K562 (cell line): Measurements from ENCODE around the gene MRPS26. TPM values are rescaled to one million over a fixed set of nuclear protein-coding genes. Genes with fewer than 3 reads are reported as not detected.
"Not testable (repeated sequence)": the region's sequence is repeated elsewhere in the genome, so short reads cannot be mapped to it uniquely, and the experiment has no call there.

ENCODE experiments used
- ATAC-seq: fragments of 200-7000 bp; cut with Tn5 transposase; 3 replicates; pipeline ENCODE4 v1.9.1; 2020; ENCODE audit warnings: moderate library complexity
- BruUV-seq: library from RNA; stranded (reverse); fragments of 400-500 nt; replicated peaks from 2 replicates; lab custom pipeline; 2021; lab: Mats Ljungman, UMichigan
- CTCF ChIA-PET: fragments of 300-600 bp; formaldehyde crosslinking; extraction: SDS; loops from one replicate; lab custom pipeline; 2021; ENCODE audit warnings: low intra/inter-chr PET ratio; lab: Yijun Ruan, JAX
- POLR2A ChIA-PET: fragments of 300-600, 350-650 bp; sonication (Branson Sonifier 250); formaldehyde crosslinking; extraction: SDS; loops from one replicate; lab custom pipeline; 2021; ENCODE audit warnings: antibody characterized with exemption, inconsistent platforms; lab: Yijun Ruan, JAX
- DNase-seq, 4 experiments: peaks; one replicate each; pipeline versions ENCODE4 v3.0.0 to v3.0.0-alpha.2; 2011 to 2018; ENCODE audit warnings: low spot score in 3 of 4, mixed read lengths in 3 of 4; ENCODE audit errors: extremely low read depth in 1 of 4
- FAIRE-seq: peaks from 2 replicates; lab custom pipeline; 2011; peaks lifted over from hg19 to GRCh38; lab: Jason Lieb, UNC
- H2AFZ ChIP-seq: 2 replicates; pipeline ENCODE4 v1.6.0; 2011; ENCODE audit warnings: low read depth, low read length, control low read depth, inconsistent platforms
- H3K27ac ChIP-seq: fragments of 200-600 bp; 3 replicates; pipeline ENCODE4 v1.8.0; 2011; ENCODE audit warnings: low read depth, mild to moderate bottlenecking, control low read depth, inconsistent platforms, low read length, moderate library complexity, mixed read lengths; ENCODE audit errors: extremely low read depth
- H3K27me3 ChIP-seq, 2 experiments: fragments of 300-600 bp in 1 of 2; 2 replicates in 1 of 2; 3 replicates in 1 of 2; pipeline versions ENCODE4 v1.6.0 to v1.8.0; 2011; ENCODE audit warnings: inconsistent platforms in 2 of 2, low read length in 2 of 2, mild to moderate bottlenecking in 1 of 2, mixed read lengths in 1 of 2, moderate library complexity in 1 of 2; ENCODE audit not compliant: control insufficient read depth in 2 of 2, insufficient read depth in 2 of 2
- H3K36me3 ChIP-seq: fragments of 300-600 bp; 3 replicates; pipeline ENCODE4 v1.8.0; 2011; ENCODE audit warnings: mild to moderate bottlenecking, low read length, inconsistent platforms; ENCODE audit not compliant: control insufficient read depth, insufficient read depth
- H3K4me1 ChIP-seq, 2 experiments: fragments of 200-600 bp in 1 of 2; replicated peaks in 1 of 2; 2 replicates in 1 of 2; 3 replicates in 1 of 2; pipeline versions ENCODE4 v1.5.1 to v1.8.0; 2011; ENCODE audit warnings: inconsistent platforms in 2 of 2, low read length in 2 of 2, mild to moderate bottlenecking in 1 of 2, mixed read lengths in 1 of 2, moderate library complexity in 1 of 2; ENCODE audit not compliant: control insufficient read depth in 2 of 2, insufficient read depth in 2 of 2
- H3K4me2 ChIP-seq: 2 replicates; pipeline ENCODE4 v1.6.1; 2011; ENCODE audit warnings: low read length, control low read depth, inconsistent platforms, mixed read lengths; ENCODE audit not compliant: insufficient read depth
- H3K4me3 ChIP-seq: fragments of 200-600 bp; sonication (generic), shearing (Covaris generic); 2 replicates; pipeline ENCODE4 v1.5.1; 2016; ENCODE audit warnings: control low read depth, inconsistent platforms
- H3K79me2 ChIP-seq: fragments of 200-600 bp; 3 replicates; pipeline ENCODE4 v1.8.0; 2011; ENCODE audit warnings: low read length, inconsistent platforms; ENCODE audit not compliant: control insufficient read depth, insufficient read depth
- H3K9ac ChIP-seq, 2 experiments: 2 replicates each; pipeline versions ENCODE4 v1.6.0 to v1.6.1; 2011; ENCODE audit warnings: low read depth in 2 of 2, low read length in 2 of 2, control low read depth in 1 of 2, inconsistent platforms in 1 of 2, mild to moderate bottlenecking in 1 of 2, mixed read lengths in 1 of 2; ENCODE audit not compliant: insufficient read depth in 1 of 2
- H3K9me1 ChIP-seq: one replicate; pipeline ENCODE4 v1.6.0; 2011; ENCODE audit warnings: inconsistent platforms, mild to moderate bottlenecking, low read length, moderate library complexity; ENCODE audit not compliant: control insufficient read depth, insufficient read depth
- H3K9me3 ChIP-seq: replicated peaks from 2 replicates; pipeline ENCODE4 v1.5.1; 2011; ENCODE audit warnings: low read depth, low read length, inconsistent platforms; ENCODE audit not compliant: control insufficient read depth, insufficient read depth
- H4K20me1 ChIP-seq: replicated peaks from 2 replicates; pipeline ENCODE4 v1.6.1; 2011; ENCODE audit warnings: low read length, inconsistent platforms, mixed read lengths; ENCODE audit not compliant: control insufficient read depth, insufficient read depth
- ATF3 ChIP-seq, 2 experiments: fragments of 450-650 bp in 1 of 2; sonication (generic) in 1 of 2; formaldehyde crosslinking in 1 of 2; IDR thresholded peaks in 1 of 2; conservative IDR thresholded peaks in 1 of 2; 2 replicates each; pipeline versions ENCODE4 v1.6.1 to v1.8.1; 2016 to 2023; ENCODE audit warnings: mild to moderate bottlenecking in 2 of 2, moderate library complexity in 2 of 2, inconsistent platforms in 1 of 2, missing genetic modification reagents in 1 of 2
- CEBPG ChIP-seq, 3 experiments: fragments of 200-800 bp in 1 of 3; sonication (Bioruptor generic) in 1 of 3; sonication (generic) in 1 of 3; formaldehyde crosslinking in 1 of 3; IDR thresholded peaks in 2 of 3; conservative IDR thresholded peaks in 1 of 3; 2 replicates each; pipeline versions ENCODE4 v1.6.1 to v1.8.0; 2016 to 2022; ENCODE audit warnings: missing compliant biosample characterization in 2 of 3, missing genetic modification characterization in 2 of 3, mild to moderate bottlenecking in 1 of 3, missing genetic modification reagents in 1 of 3
- WGBS: fragments of 100-300 bp; shearing (Covaris generic); methylation state at CpG from one replicate; pipeline ENCODE4 v1.1.6; 2016; ENCODE audit warnings: low coverage, mixed read lengths; ENCODE audit not compliant: insufficient coverage; ENCODE audit errors: missing lambda C conversion rate; 5-methylcytosine and 5-hydroxymethylcytosine counted together
- in situ Hi-C: fragments of 300-500 bp; cut with MboI; formaldehyde crosslinking; loops from 4 replicates; pipeline ENCODE4 v1.15.0; 2018; ENCODE audit warnings: inconsistent platforms, mixed read lengths
- intact Hi-C: fragments of 100-400 bp; cut with micrococcal nuclease; formaldehyde crosslinking; loops from 2 replicates; pipeline ENCODE4 v1.14.2; 2022
- polyA plus RNA-seq, 8 experiments: library from polyadenylated mRNA; depleted of rRNA in 4 of 8; stranded (reverse) in 5 of 8; unstranded in 3 of 8; fragments of >200 nt; fragmentation: Nextera tagmentation in 2 of 8; fragmentation: Illumina TruSeq in 1 of 8; extraction: Ambion mirVana in 2 of 8; extraction: Trizol in 1 of 8; gene quantifications; 2 replicates each; pipeline versions ENCODE4 v1.2.1 to v1.2.3, GENCODE V29; 2011 to 2014; ENCODE audit warnings: inconsistent platforms in 1 of 8, missing spikeins in 1 of 8
- total RNA-seq, 7 experiments: library from RNA; depleted of rRNA in 6 of 7; stranded (reverse); fragments of >200 nt in 6 of 7; fragmentation: Illumina TruSeq in 2 of 7; extraction: Trizol in 2 of 7; gene quantifications; 2 replicates each; pipeline versions ENCODE4 v1.2.1 to v1.2.3, GENCODE V29; 2011 to 2021; ENCODE audit warnings: low replicate concordance in 1 of 7
- TF ChIP-seq, protein P1 (sequence below): sonication (generic); formaldehyde crosslinking; IDR thresholded peaks from 2 replicates; pipeline ENCODE4 v1.8.0; 2022; ENCODE audit warnings: mild to moderate bottlenecking, missing genetic modification reagents

The MRPS26 gene
- total and polyA plus RNA-seq, 9 of the 15 experiments (the other 6 are each of a cell fraction or from before 2014, with no cell fraction given) = 2.7 to 70.5 (median 28.8) TPM

GRCh38 chr20:3072530-3073250, 26.8 kb downstream of the MRPS26 start (continued):
- TF ChIP-seq, protein P1, sequence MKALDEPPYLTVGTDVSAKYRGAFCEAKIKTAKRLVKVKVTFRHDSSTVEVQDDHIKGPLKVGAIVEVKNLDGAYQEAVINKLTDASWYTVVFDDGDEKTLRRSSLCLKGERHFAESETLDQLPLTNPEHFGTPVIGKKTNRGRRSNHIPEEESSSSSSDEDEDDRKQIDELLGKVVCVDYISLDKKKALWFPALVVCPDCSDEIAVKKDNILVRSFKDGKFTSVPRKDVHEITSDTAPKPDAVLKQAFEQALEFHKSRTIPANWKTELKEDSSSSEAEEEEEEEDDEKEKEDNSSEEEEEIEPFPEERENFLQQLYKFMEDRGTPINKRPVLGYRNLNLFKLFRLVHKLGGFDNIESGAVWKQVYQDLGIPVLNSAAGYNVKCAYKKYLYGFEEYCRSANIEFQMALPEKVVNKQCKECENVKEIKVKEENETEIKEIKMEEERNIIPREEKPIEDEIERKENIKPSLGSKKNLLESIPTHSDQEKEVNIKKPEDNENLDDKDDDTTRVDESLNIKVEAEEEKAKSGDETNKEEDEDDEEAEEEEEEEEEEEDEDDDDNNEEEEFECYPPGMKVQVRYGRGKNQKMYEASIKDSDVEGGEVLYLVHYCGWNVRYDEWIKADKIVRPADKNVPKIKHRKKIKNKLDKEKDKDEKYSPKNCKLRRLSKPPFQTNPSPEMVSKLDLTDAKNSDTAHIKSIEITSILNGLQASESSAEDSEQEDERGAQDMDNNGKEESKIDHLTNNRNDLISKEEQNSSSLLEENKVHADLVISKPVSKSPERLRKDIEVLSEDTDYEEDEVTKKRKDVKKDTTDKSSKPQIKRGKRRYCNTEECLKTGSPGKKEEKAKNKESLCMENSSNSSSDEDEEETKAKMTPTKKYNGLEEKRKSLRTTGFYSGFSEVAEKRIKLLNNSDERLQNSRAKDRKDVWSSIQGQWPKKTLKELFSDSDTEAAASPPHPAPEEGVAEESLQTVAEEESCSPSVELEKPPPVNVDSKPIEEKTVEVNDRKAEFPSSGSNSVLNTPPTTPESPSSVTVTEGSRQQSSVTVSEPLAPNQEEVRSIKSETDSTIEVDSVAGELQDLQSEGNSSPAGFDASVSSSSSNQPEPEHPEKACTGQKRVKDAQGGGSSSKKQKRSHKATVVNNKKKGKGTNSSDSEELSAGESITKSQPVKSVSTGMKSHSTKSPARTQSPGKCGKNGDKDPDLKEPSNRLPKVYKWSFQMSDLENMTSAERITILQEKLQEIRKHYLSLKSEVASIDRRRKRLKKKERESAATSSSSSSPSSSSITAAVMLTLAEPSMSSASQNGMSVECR (CRISPR knock-in tag) = no peak
- TF ChIP-seq, all 486 proteins: peak for 0

GRCh38 chr20:3073251-3073643, 27.4 kb downstream of the MRPS26 start:
- POLR2A ChIA-PET; H3K4me2 ChIP-seq; H3K4me3 ChIP-seq; intact Hi-C loops; H2AFZ ChIP-seq; DNase-seq; H3K36me3 ChIP-seq; in situ Hi-C loops; CTCF ChIA-PET; H4K20me1 ChIP-seq; ATAC-seq; H3K9me1 ChIP-seq; H3K9me3 ChIP-seq; FAIRE-seq; H3K27ac ChIP-seq; BruUV-seq; H3K27me3 ChIP-seq; H3K9ac ChIP-seq; H3K79me2 ChIP-seq; TF ChIP-seq ATF3 (CRISPR knock-in tag; conservative IDR thresholded peaks at IDR 0.05): not testable (repeated sequence)
- H3K4me1 ChIP-seq = peaks cover 15 to 17% of the 10 kb centered on the region in 2 experiments; a peak in 4 of 5 replicates
- peak; percentile 60; the same call in 1 of the 2 replicates for TF ChIP-seq CEBPG (CRISPR knock-in tag; IDR thresholded peaks at IDR 0.05)
- peak in 1 of 2 experiments; percentile 57; a peak in 2 of 4 replicates for TF ChIP-seq CEBPG (tag; conservative IDR thresholded peaks at IDR 0.05 in 1 of 2, IDR thresholded peaks at IDR 0.05 in 1 of 2)
- TF ChIP-seq ATF3 (IDR thresholded peaks at IDR 0.05) = peak; percentile 50
- 42% methylated on average over 8 of the region's 8 CpGs for WGBS
